ENCODE data around the gene ADNP2.

DNA sequence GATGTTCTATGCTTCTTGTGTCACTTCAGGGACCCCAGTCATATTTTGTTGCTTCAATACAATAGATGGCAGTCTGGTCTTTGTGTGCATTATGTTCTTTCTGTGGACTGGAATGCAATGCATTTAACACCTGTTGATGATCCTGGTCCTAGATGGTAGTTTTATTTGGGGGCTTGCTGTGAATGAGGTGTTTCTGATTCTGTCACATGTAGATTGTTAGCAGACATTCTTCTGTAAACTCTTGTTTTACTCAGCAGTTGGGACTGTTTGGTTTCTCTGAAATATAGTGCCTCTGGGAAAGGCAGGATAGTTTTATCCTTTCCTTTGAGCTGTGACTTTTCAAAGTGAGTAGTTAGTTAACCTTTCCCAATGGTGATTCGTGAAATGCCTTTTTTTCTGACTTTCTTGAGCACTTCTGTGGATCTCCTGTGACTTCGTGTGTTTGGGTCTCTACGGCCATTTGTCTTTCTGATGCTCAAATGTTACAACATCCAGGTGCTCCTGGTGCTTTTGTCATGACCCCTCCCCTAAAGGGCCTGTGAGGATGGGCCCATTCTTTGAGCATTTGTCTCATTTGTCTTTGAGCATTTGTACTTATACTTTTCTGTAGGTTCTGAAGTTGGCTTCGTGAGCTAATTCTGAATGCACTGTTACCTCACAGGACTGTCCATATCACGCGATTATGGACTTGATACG is 20.8 kb downstream of the ADNP2 start:
- TF ChIP-seq CTCF (IDR thresholded peaks at IDR 0.05; ENCODE audit: insufficient read depth, low read length), result no peak
- no peak for TF ChIP-seq POLR2AphosphoS5 (IDR thresholded peaks at IDR 0.05; ENCODE audit: low read depth)
- TF ChIP-seq GABPA (IDR thresholded peaks at IDR 0.05; ENCODE audit: low read depth), result no peak
- TF ChIP-seq, protein P1, sequence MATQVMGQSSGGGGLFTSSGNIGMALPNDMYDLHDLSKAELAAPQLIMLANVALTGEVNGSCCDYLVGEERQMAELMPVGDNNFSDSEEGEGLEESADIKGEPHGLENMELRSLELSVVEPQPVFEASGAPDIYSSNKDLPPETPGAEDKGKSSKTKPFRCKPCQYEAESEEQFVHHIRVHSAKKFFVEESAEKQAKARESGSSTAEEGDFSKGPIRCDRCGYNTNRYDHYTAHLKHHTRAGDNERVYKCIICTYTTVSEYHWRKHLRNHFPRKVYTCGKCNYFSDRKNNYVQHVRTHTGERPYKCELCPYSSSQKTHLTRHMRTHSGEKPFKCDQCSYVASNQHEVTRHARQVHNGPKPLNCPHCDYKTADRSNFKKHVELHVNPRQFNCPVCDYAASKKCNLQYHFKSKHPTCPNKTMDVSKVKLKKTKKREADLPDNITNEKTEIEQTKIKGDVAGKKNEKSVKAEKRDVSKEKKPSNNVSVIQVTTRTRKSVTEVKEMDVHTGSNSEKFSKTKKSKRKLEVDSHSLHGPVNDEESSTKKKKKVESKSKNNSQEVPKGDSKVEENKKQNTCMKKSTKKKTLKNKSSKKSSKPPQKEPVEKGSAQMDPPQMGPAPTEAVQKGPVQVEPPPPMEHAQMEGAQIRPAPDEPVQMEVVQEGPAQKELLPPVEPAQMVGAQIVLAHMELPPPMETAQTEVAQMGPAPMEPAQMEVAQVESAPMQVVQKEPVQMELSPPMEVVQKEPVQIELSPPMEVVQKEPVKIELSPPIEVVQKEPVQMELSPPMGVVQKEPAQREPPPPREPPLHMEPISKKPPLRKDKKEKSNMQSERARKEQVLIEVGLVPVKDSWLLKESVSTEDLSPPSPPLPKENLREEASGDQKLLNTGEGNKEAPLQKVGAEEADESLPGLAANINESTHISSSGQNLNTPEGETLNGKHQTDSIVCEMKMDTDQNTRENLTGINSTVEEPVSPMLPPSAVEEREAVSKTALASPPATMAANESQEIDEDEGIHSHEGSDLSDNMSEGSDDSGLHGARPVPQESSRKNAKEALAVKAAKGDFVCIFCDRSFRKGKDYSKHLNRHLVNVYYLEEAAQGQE (IDR thresholded peaks at IDR 0.05; ENCODE audit: insufficient replicate concordance, low read depth), result no peak
- no peak for TF ChIP-seq SPI1 (IDR thresholded peaks at IDR 0.05; ENCODE audit: borderline replicate concordance, low read depth)
